IMR-90 (cell line): Measurements from ENCODE around the gene ISCA1. TPM values are rescaled to one million over a fixed set of nuclear protein-coding genes. Genes with fewer than 3 reads are reported as not detected.

Source experiments
- ATAC-seq: fragments of 200-7000 bp; cut with Tn5 transposase; 2 replicates; pipeline ENCODE4 v1.9.1; 2020; ENCODE audit warnings: low read depth, mild to moderate bottlenecking, moderate library complexity
- BruUV-seq: library from RNA; stranded (reverse); fragments of 400-500 nt; replicated peaks from 2 replicates; lab custom pipeline; 2021; lab: Mats Ljungman, UMichigan
- CTCF ChIA-PET: fragments of 300-600 bp; formaldehyde crosslinking; extraction: SDS; loops from one replicate; lab custom pipeline; 2021; ENCODE audit warnings: antibody characterized with exemption; lab: Yijun Ruan, JAX
- POLR2A ChIA-PET: fragments of 300-600 bp; sonication (Branson Sonifier 250); formaldehyde crosslinking; loops from one replicate; lab custom pipeline; 2022; ENCODE audit warnings: antibody characterized with exemption; ENCODE audit not compliant: unreplicated experiment; lab: Charles Lee
- DNase-seq: peaks from one replicate; pipeline ENCODE4 v3.0.0; 2013
- H2AFZ ChIP-seq: replicated peaks from 2 replicates; pipeline ENCODE3; 2013; ENCODE audit warnings: low read length, mild to moderate bottlenecking; ENCODE audit not compliant: poor library complexity
- H2AK5ac ChIP-seq: 2 replicates; pipeline ENCODE4 v1.6.1; 2013; ENCODE audit warnings: low read depth, low read length, inconsistent platforms
- H2AK9ac ChIP-seq: replicated peaks from 2 replicates; pipeline ENCODE3; 2013; ENCODE audit warnings: mild to moderate bottlenecking, low read depth, low read length, moderate library complexity; ENCODE audit not compliant: poor library complexity
- H2BK120ac ChIP-seq: 2 replicates; pipeline ENCODE4 v1.6.1; 2013; ENCODE audit warnings: low read depth, low read length, inconsistent platforms
- H2BK15ac ChIP-seq: 3 replicates; pipeline ENCODE4 v1.6.1; 2013; ENCODE audit warnings: low read depth, low read length, inconsistent platforms
- H2BK20ac ChIP-seq: 2 replicates; pipeline ENCODE4 v1.6.1; 2013; ENCODE audit warnings: low read depth, mild to moderate bottlenecking, inconsistent platforms, low read length, moderate library complexity
- H2BK5ac ChIP-seq: 2 replicates; pipeline ENCODE4 v1.6.1; 2013; ENCODE audit warnings: mild to moderate bottlenecking, low read depth, low read length, inconsistent platforms; ENCODE audit not compliant: poor library complexity, severe bottlenecking
- H3K14ac ChIP-seq: replicated peaks from 2 replicates; pipeline ENCODE4 v1.6.1; 2013; ENCODE audit warnings: low read depth, low read length, inconsistent platforms
- H3K18ac ChIP-seq: 2 replicates; pipeline ENCODE4 v1.6.1; 2013; ENCODE audit warnings: low read depth, low read length, control low read depth
- H3K23ac ChIP-seq: 2 replicates; pipeline ENCODE4 v1.6.1; 2013; ENCODE audit warnings: low read depth, low read length, inconsistent platforms
- H3K27ac ChIP-seq: 2 replicates; pipeline ENCODE4 v1.5.1; 2013; ENCODE audit warnings: mild to moderate bottlenecking, control low read depth, low read length; ENCODE audit not compliant: insufficient read depth
- H3K27me3 ChIP-seq: 2 replicates; pipeline ENCODE4 v1.6.1; 2013; ENCODE audit warnings: low read length; ENCODE audit not compliant: control insufficient read depth, insufficient read depth
- H3K36me3 ChIP-seq: 2 replicates; pipeline ENCODE4 v1.6.1; 2013; ENCODE audit warnings: low read length, mixed read lengths; ENCODE audit not compliant: control insufficient read depth, insufficient read depth
- H3K4ac ChIP-seq: 2 replicates; pipeline ENCODE4 v1.6.1; 2013; ENCODE audit warnings: low read depth, low read length, inconsistent platforms
- H3K4me1 ChIP-seq: 2 replicates; pipeline ENCODE4 v1.6.1; 2013; ENCODE audit warnings: low read length, mixed read lengths; ENCODE audit not compliant: control insufficient read depth, insufficient read depth
- H3K4me2 ChIP-seq: 2 replicates; pipeline ENCODE4 v1.6.1; 2013; ENCODE audit warnings: low read depth, mild to moderate bottlenecking, control low read depth, low read length, moderate library complexity
- H3K4me3 ChIP-seq: 2 replicates; pipeline ENCODE4 v1.5.1; 2013; ENCODE audit warnings: low read depth, mild to moderate bottlenecking, control low read depth, low read length, moderate library complexity; ENCODE audit not compliant: insufficient read depth
- H3K56ac ChIP-seq: 2 replicates; pipeline ENCODE4 v1.6.1; 2013; ENCODE audit warnings: low read length, inconsistent platforms; ENCODE audit not compliant: insufficient read depth; ENCODE audit errors: extremely low read depth
- H3K79me1 ChIP-seq, 2 experiments: 2 replicates each; pipeline ENCODE4 v1.6.1; 2013; ENCODE audit warnings: low read length in 2 of 2, inconsistent platforms in 1 of 2, low read depth in 1 of 2
- H3K9ac ChIP-seq: 2 replicates; pipeline ENCODE4 v1.6.1; 2013; ENCODE audit warnings: low read depth, low read length, control low read depth
- H3K9me1 ChIP-seq: 2 replicates; pipeline ENCODE4 v1.6.1; 2013; ENCODE audit warnings: low read length, inconsistent platforms; ENCODE audit not compliant: insufficient read depth
- H3K9me3 ChIP-seq: 2 replicates; pipeline ENCODE4 v1.6.1; 2013; ENCODE audit warnings: low read length; ENCODE audit not compliant: control insufficient read depth, insufficient read depth
- H4K20me1 ChIP-seq: 2 replicates; pipeline ENCODE4 v1.6.1; 2013; ENCODE audit warnings: low read length, inconsistent platforms; ENCODE audit not compliant: insufficient read depth
- H4K5ac ChIP-seq: 2 replicates; pipeline ENCODE4 v1.6.1; 2013; ENCODE audit warnings: mild to moderate bottlenecking, low read depth, low read length, control low read depth
- H4K8ac ChIP-seq, 2 experiments: 2 replicates each; pipeline ENCODE4 v1.6.1; 2013; ENCODE audit warnings: low read depth in 2 of 2, low read length in 2 of 2, control low read depth in 1 of 2, inconsistent platforms in 1 of 2
- H4K91ac ChIP-seq: 2 replicates; pipeline ENCODE4 v1.6.1; 2013; ENCODE audit warnings: low read depth, low read length, inconsistent platforms; ENCODE audit not compliant: insufficient read depth
- BHLHE40 ChIP-seq: fragments of 150-350 bp; IDR thresholded peaks from 2 replicates; pipeline ENCODE4 v1.6.1; 2016; ENCODE audit warnings: mild to moderate bottlenecking, low read depth, low read length
- FOS ChIP-seq: fragments of 150-350 bp; IDR thresholded peaks from 2 replicates; pipeline ENCODE4 v1.6.1; 2016; ENCODE audit warnings: low read depth, low read length
- MXI1 ChIP-seq: IDR thresholded peaks from 2 replicates; pipeline ENCODE4 v1.6.1; 2012; ENCODE audit warnings: low read depth, mild to moderate bottlenecking, low read length, moderate library complexity, borderline replicate concordance
- NFE2L2 ChIP-seq: fragments of 150-350 bp; IDR thresholded peaks from 2 replicates; pipeline ENCODE4 v1.6.1; 2016; ENCODE audit warnings: low read depth, mild to moderate bottlenecking, low read length
- POLR2A ChIP-seq: IDR thresholded peaks from 2 replicates; pipeline ENCODE4 v1.6.1; 2012; ENCODE audit warnings: mild to moderate bottlenecking, low read depth, low read length
- RCOR1 ChIP-seq: IDR thresholded peaks from 2 replicates; pipeline ENCODE4 v1.6.1; 2012; ENCODE audit warnings: mild to moderate bottlenecking, low read length, improper control_type of control experiment; ENCODE audit not compliant: insufficient replicate concordance
- RFX5 ChIP-seq: IDR thresholded peaks from 2 replicates; pipeline ENCODE4 v1.8.0; 2012; ENCODE audit warnings: low read depth, mild to moderate bottlenecking, low read length, moderate library complexity
- WGBS, 2 experiments: methylation state at CpG; one replicate each; pipeline versions ENCODE4 v1.1.5 to v1.1.7; 2013; ENCODE audit warnings: missing lambda C conversion rate in 2 of 2; ENCODE audit not compliant: insufficient read length in 1 of 2; ENCODE audit errors: extremely low coverage in 2 of 2; 5-methylcytosine and 5-hydroxymethylcytosine counted together
- dilution Hi-C: fragments of 300-500 bp; cut with HindIII; formaldehyde crosslinking; loops from one replicate; pipeline ENCODE4 v1.14.3; 2018; ENCODE audit warnings: low sequenced_read_pairs; ENCODE audit not compliant: unreplicated experiment
- in situ Hi-C: fragments of 300-500 bp; cut with MboI; formaldehyde crosslinking; loops from 3 replicates; pipeline ENCODE4 v1.14.3; 2019; ENCODE audit warnings: low sequenced_read_pairs, inconsistent platforms, mixed read lengths
- intact Hi-C: fragments of 100-400 bp; cut with micrococcal nuclease; formaldehyde crosslinking; loops from 2 replicates; pipeline ENCODE4 v1.10.0; 2022
- polyA plus RNA-seq, 3 experiments: library from polyadenylated mRNA; depleted of rRNA; stranded (reverse); fragments of >200 nt; gene quantifications; 2 replicates each; pipeline ENCODE4 v1.2.3, GENCODE V29; 2012; ENCODE audit warnings: low replicate concordance in 1 of 3
- total RNA-seq: library from RNA; depleted of rRNA; stranded (reverse); fragments of >200 nt; gene quantifications from 2 replicates; pipeline ENCODE4 v1.2.3, GENCODE V29; 2012
- TF ChIP-seq, protein P1 (sequence below): fragments of 150-350 bp; IDR thresholded peaks from 2 replicates; pipeline ENCODE4 v1.6.1; 2016; ENCODE audit warnings: low read depth, mild to moderate bottlenecking, low read length, moderate library complexity, borderline replicate concordance
- TF ChIP-seq, protein P2 (sequence below): conservative IDR thresholded peaks from 2 replicates; pipeline ENCODE4 v1.5.1; 2012; ENCODE audit warnings: mild to moderate bottlenecking, low read depth, low read length, improper control_type of control experiment

The ISCA1 gene
- total and polyA plus RNA-seq, 2 of the 4 experiments (the other 2 are of a cell fraction) = 14.7 to 15.1 TPM

- no peak overlapping the region for H3K4ac ChIP-seq
- BruUV-seq = no TSS peak
- no peak overlapping the region for H3K4me3 ChIP-seq
- dilution Hi-C loops (no loop called here), in situ Hi-C loops (no loop called here), intact Hi-C loops (loop anchor here (5.0 kb wide), 1 partner anchor 37 kb away; no protein-coding TSS in a partner anchor)
- no peaks in the 10 kb centered on the region for H3K27me3 ChIP-seq
- H3K27ac ChIP-seq = no peak overlapping the region
- H3K18ac ChIP-seq = no peak overlapping the region
- H2AK5ac ChIP-seq = no peak overlapping the region
- H4K91ac ChIP-seq = no peak overlapping the region
- H2BK120ac ChIP-seq = no peak overlapping the region
- H3K4me1 ChIP-seq = peaks cover 4% of the 10 kb centered on the region
- no peak for TF ChIP-seq POLR2A
- no peak for TF ChIP-seq FOS
- TF ChIP-seq, protein P1, sequence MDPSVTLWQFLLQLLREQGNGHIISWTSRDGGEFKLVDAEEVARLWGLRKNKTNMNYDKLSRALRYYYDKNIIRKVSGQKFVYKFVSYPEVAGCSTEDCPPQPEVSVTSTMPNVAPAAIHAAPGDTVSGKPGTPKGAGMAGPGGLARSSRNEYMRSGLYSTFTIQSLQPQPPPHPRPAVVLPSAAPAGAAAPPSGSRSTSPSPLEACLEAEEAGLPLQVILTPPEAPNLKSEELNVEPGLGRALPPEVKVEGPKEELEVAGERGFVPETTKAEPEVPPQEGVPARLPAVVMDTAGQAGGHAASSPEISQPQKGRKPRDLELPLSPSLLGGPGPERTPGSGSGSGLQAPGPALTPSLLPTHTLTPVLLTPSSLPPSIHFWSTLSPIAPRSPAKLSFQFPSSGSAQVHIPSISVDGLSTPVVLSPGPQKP = no peak
- TF ChIP-seq MXI1 = no peak
- TF ChIP-seq RCOR1 = no peak
- no peak for TF ChIP-seq NFE2L2
- TF ChIP-seq, protein P2, sequence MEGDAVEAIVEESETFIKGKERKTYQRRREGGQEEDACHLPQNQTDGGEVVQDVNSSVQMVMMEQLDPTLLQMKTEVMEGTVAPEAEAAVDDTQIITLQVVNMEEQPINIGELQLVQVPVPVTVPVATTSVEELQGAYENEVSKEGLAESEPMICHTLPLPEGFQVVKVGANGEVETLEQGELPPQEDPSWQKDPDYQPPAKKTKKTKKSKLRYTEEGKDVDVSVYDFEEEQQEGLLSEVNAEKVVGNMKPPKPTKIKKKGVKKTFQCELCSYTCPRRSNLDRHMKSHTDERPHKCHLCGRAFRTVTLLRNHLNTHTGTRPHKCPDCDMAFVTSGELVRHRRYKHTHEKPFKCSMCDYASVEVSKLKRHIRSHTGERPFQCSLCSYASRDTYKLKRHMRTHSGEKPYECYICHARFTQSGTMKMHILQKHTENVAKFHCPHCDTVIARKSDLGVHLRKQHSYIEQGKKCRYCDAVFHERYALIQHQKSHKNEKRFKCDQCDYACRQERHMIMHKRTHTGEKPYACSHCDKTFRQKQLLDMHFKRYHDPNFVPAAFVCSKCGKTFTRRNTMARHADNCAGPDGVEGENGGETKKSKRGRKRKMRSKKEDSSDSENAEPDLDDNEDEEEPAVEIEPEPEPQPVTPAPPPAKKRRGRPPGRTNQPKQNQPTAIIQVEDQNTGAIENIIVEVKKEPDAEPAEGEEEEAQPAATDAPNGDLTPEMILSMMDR = no peak
- no peak for TF ChIP-seq RFX5
- no peak for TF ChIP-seq BHLHE40
- H2BK20ac ChIP-seq = no peak overlapping the region
- CTCF ChIA-PET = interaction anchor here (0.6 to 1.5 kb wide), 2 partner anchors 10 to 817 kb away, joined by 4 to 9 read pairs; no protein-coding TSS in a partner anchor
- H4K8ac ChIP-seq = no peak overlapping the region
- H3K14ac ChIP-seq = no peak overlapping the region
- no peaks in the 10 kb centered on the region for H4K20me1 ChIP-seq
- no peaks in the 10 kb centered on the region for H3K9me3 ChIP-seq
- H3K9me1 ChIP-seq = no peaks in the 10 kb centered on the region; the same call in 1 of the 2 replicates
- H3K36me3 ChIP-seq = peaks cover 47% of the 10 kb centered on the region
- no peak overlapping the region for H2BK15ac ChIP-seq
- POLR2A ChIA-PET = no interaction called here
- ATAC-seq (no peak), DNase-seq (no peak)
- H2AFZ ChIP-seq = no peak overlapping the region
- H3K23ac ChIP-seq = no peak overlapping the region
- H3K4me2 ChIP-seq = no peak overlapping the region
- WGBS, 2 experiments = no CpG with 5 or more reads among the region's 2 CpGs
- no peak overlapping the region for H2AK9ac ChIP-seq
- no peak overlapping the region for H2BK5ac ChIP-seq
- H3K56ac ChIP-seq = no peak overlapping the region
- H4K5ac ChIP-seq = no peak overlapping the region
- H3K9ac ChIP-seq = no peak overlapping the region
- peaks cover 6 to 9% of the 10 kb centered on the region in 2 experiments; a peak in 2 of 4 replicates for H3K79me1 ChIP-seq
These were observed 18.4 kb upstream of the ISCA1 start for GRCh38 chr9:86300701-86301100.
